Panc1 (cell line): Measurements from ENCODE around the gene FAM149B1. TPM values are rescaled to one million over a fixed set of nuclear protein-coding genes. Genes with fewer than 3 reads are reported as not detected.
A peak's percentile ranks its signal among the peaks of the same experiment; 100 is the strongest.

Experiments used
- ATAC-seq: fragments of 200-7000 bp; cut with Tn5 transposase; 2 replicates; pipeline ENCODE4 v1.9.1; 2020; ENCODE audit warnings: mild to moderate bottlenecking, moderate library complexity
- BruUV-seq: library from RNA; stranded (reverse); fragments of 400-500 nt; replicated peaks from 2 replicates; lab custom pipeline; 2021; lab: Mats Ljungman, UMichigan
- CTCF ChIA-PET: fragments of 300-600 bp; sonication (Branson Sonifier 250); formaldehyde crosslinking; loops from one replicate; lab custom pipeline; 2022; ENCODE audit warnings: antibody characterized with exemption; lab: Charles Lee
- POLR2A ChIA-PET: fragments of 300-600 bp; sonication (Branson Sonifier 250); formaldehyde crosslinking; loops from one replicate; lab custom pipeline; 2022; ENCODE audit warnings: antibody characterized with exemption; lab: Charles Lee
- DNase-seq: peaks from one replicate; pipeline ENCODE4 v3.0.0-alpha.2; 2010; ENCODE audit warnings: low read depth, low spot score
- H3K27ac ChIP-seq: 2 replicates; pipeline ENCODE4 v1.5.1; 2011; ENCODE audit warnings: mild to moderate bottlenecking, low read length, inconsistent platforms
- H3K27me3 ChIP-seq: fragments of 200-500 bp; sonication (Bioruptor generic); 2 replicates; pipeline ENCODE4 v1.6.0; 2014; ENCODE audit warnings: low read length, inconsistent platforms; ENCODE audit not compliant: control insufficient read depth, insufficient read depth
- H3K36me3 ChIP-seq: fragments of 200-500 bp; sonication (Bioruptor generic); 2 replicates; pipeline ENCODE4 v1.5.1; 2014; ENCODE audit warnings: inconsistent platforms, mild to moderate bottlenecking, low read length, moderate library complexity; ENCODE audit not compliant: control insufficient read depth, insufficient read depth
- H3K4me1 ChIP-seq: 2 replicates; pipeline ENCODE4 v1.5.1; 2011; ENCODE audit warnings: inconsistent platforms, mild to moderate bottlenecking, low read length, moderate library complexity; ENCODE audit not compliant: control insufficient read depth, insufficient read depth
- H3K4me3 ChIP-seq, 2 experiments: 2 replicates each; pipeline ENCODE4 v1.5.1; 2011 to 2012; ENCODE audit warnings: low read depth in 2 of 2, low read length in 2 of 2, mild to moderate bottlenecking in 2 of 2, inconsistent platforms in 1 of 2, moderate library complexity in 1 of 2
- H3K9me3 ChIP-seq: fragments of 200-500 bp; sonication (Bioruptor generic); 2 replicates; pipeline ENCODE4 v1.5.1; 2014; ENCODE audit warnings: low read depth, mild to moderate bottlenecking, inconsistent platforms, low read length, moderate library complexity; ENCODE audit not compliant: control insufficient read depth, insufficient read depth
- CTCF ChIP-seq: fragments of 450-650 bp; IDR thresholded peaks from 2 replicates; pipeline ENCODE4 v1.5.1; 2017; ENCODE audit warnings: mild to moderate bottlenecking
- POLR2AphosphoS5 ChIP-seq: IDR thresholded peaks from 2 replicates; pipeline ENCODE4 v1.6.1; 2012; ENCODE audit warnings: mild to moderate bottlenecking, low read depth, low read length, moderate library complexity
- REST ChIP-seq, 2 experiments: IDR thresholded peaks; 2 replicates each; pipeline ENCODE4 v1.6.1; 2011 to 2012; ENCODE audit warnings: low read depth in 2 of 2, control low read depth in 1 of 2, low read length in 1 of 2, mild to moderate bottlenecking in 1 of 2, moderate library complexity in 1 of 2; ENCODE audit not compliant: insufficient read depth in 1 of 2
- SIN3A ChIP-seq: IDR thresholded peaks from 2 replicates; pipeline ENCODE4 v1.6.1; 2012; ENCODE audit warnings: low read depth, mild to moderate bottlenecking, low read length, moderate library complexity, borderline replicate concordance; ENCODE audit not compliant: insufficient read depth
- TCF7L2 ChIP-seq: IDR thresholded peaks from 2 replicates; pipeline ENCODE4 v1.6.1; 2011; ENCODE audit warnings: mild to moderate bottlenecking, low read depth, low read length, inconsistent platforms
- in situ Hi-C: cut with HindIII; loops from 2 replicates; pipeline ENCODE4 v1.10.0; 2016; ENCODE audit warnings: low sequenced_read_pairs, low pct_unique_long_range_greater_than_20kb
- intact Hi-C: fragments of 100-400 bp; cut with micrococcal nuclease; formaldehyde crosslinking; loops from one replicate; pipeline ENCODE4 v1.10.0; 2022; ENCODE audit not compliant: unreplicated experiment
- total RNA-seq: library from RNA; stranded (reverse); gene quantifications from one replicate; pipeline ENCODE4 v1.2.1, GENCODE V29; 2021; ENCODE audit not compliant: unreplicated experiment

Gene FAM149B1
- total RNA-seq, 1 experiment from 2014 or later = 20.8 TPM

- intact Hi-C loops (loop anchor here (10.0 kb wide), 2 partner anchors 93 to 383 kb away; partner anchors contain the start of genes CFAP70 and MYOZ1), in situ Hi-C loops (no loop called here)
- H3K4me3 ChIP-seq = no peak overlapping the region
- BruUV-seq = no TSS peak
- ChIA-PET CTCF (no interaction called here), POLR2A (no interaction called here)
- no peaks in the 10 kb centered on the region; the same call in 1 of the 2 replicates for H3K4me1 ChIP-seq
- 0 out of 2 replicates have a peak, but pooled peaks cover 5% of the 10 kb centered on the region for H3K9me3 ChIP-seq
- DNase-seq (no peak), ATAC-seq (no peak)
- no peaks in the 10 kb centered on the region for H3K27me3 ChIP-seq
- no peaks in the 10 kb centered on the region for H3K36me3 ChIP-seq
- no peak overlapping the region for H3K27ac ChIP-seq
- TF ChIP-seq REST (IDR thresholded peaks at IDR 0.05; ENCODE audit: insufficient read depth in 1 of 2, low read depth in 2 of 2, low read length in 1 of 2) (no peak), CTCF (no peak), TCF7L2 (no peak), POLR2AphosphoS5 (no peak)
Observed at GRCh38 chr10:73261362-73261995, 93.6 kb downstream of the FAM149B1 start.

DNA sequence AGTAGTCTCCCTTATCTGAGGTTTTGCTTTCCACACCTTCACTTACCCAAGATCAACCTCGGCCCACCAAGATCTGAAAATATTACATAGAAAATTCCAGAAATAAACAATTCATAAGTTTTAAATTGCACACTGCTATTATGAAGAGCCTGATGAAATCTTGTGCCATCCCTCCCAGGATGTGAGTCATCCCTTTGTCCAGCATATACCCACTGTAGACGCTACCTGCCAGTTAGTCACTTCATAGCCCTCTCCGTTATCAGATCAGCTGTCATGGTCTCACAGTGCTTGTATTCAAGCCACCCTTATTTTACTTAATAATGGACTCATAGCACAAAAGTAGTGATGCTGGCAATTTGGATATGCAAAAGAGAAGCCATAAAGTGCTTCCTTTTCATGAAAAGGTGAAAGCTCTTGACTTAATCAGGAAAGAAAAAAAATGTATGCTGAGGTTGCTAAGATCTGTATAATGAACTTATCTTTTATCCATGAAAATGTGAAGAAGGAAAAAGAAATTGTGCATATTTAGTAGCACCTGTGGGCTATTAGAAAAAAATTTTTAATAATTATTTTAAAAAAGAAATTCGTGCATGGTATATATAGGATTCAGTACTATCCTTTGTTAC lies 94.3 kb downstream of the FAM149B1 start:
- no peak overlapping the region; the same call in 1 of the 2 replicates for H3K27ac ChIP-seq
- H3K36me3 ChIP-seq = no peaks in the 10 kb centered on the region
- no peak overlapping the region for H3K4me3 ChIP-seq
- TF ChIP-seq REST (IDR thresholded peaks at IDR 0.05; ENCODE audit: insufficient read depth in 1 of 2, low read depth in 2 of 2, low read length in 1 of 2) (no peak), SIN3A (no peak), TCF7L2 (no peak), CTCF (no peak), POLR2AphosphoS5 (no peak)
- intact Hi-C loops (loop anchor here (10.0 kb wide), 2 partner anchors 93 to 383 kb away; partner anchors contain the start of genes CFAP70 and MYOZ1), in situ Hi-C loops (no loop called here)
- CTCF ChIA-PET = no interaction called here
- DNase-seq = peak; percentile 85
- H3K9me3 ChIP-seq = 0 out of 2 replicates have a peak, but pooled peaks cover 5% of the 10 kb centered on the region
- BruUV-seq = no TSS peak
- POLR2A ChIA-PET = no interaction called here
- H3K4me1 ChIP-seq = no peaks in the 10 kb centered on the region; the same call in 1 of the 2 replicates
- peak; percentile 92 for ATAC-seq
- no peaks in the 10 kb centered on the region; the same call in 1 of the 2 replicates for H3K27me3 ChIP-seq
